ENCODE measurements around the gene YIPF7. TPM values are rescaled to one million over a fixed set of nuclear protein-coding genes. Genes with fewer than 3 reads are reported as not detected.
A peak's percentile ranks its signal among the peaks of the same experiment; 100 is the strongest.

Gene YIPF7
- polyA plus RNA-seq, 2 of the 4 experiments (the other 2 are of a cell fraction): not detected

DNA sequence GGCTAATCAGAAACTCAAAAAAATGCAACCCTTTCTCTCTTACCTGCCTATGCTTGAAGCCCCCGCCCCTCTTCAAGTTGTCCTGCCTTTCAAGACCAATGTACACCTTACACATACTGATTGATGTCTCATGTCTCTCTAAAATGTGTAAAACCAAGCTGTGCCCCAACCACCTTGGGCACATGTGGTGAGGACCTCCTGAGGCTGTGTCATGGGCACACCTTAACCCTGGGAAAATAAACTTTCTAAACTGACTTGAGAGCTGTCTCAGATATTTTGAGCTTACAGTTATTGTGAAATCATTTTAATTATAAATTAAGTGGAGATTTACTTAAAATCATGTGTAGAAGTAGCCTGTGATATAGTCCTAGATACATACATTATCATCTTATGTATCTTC lies 49.0 kb upstream of the YIPF7 start:
- no peak for FAIRE-seq
- WGBS (ENCODE audit: missing lambda C conversion rate): 91% methylated on average over 1 of the region's 1 CpG

DNA sequence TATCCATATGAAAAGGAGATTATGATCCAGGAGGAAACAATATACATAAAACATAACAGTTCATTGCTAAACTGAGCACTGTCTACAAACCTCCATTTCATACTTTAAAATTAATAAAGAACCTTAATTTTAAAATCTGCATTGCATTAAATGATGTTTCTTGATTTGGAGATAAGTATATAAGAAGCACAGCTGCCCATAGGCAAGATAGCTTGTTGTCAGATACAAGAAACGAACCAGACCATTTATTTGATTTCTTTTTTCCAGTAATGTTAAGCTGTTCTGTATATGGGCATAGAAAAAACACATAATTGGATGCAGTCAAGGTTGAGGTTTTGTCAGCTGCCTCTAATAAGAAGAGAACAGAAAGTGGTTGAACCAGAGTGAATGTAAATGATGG lies 33.2 kb upstream of the YIPF7 start:
- no peak for TF ChIP-seq RNF2 (IDR thresholded peaks at IDR 0.05; ENCODE audit: borderline replicate concordance, low read depth)
- TF ChIP-seq BHLHE40 (IDR thresholded peaks at IDR 0.05; ENCODE audit: low read depth, low read length): no peak
- no peak for TF ChIP-seq HOXB5 (CRISPR knock-in tag; IDR thresholded peaks at IDR 0.05)
- TF ChIP-seq PHF8 (IDR thresholded peaks at IDR 0.05; ENCODE audit: borderline replicate concordance, low read depth): no peak
- TF ChIP-seq NR3C1 (IDR thresholded peaks at IDR 0.05): no peak
- no peak for TF ChIP-seq NPAS2 (CRISPR knock-in tag; IDR thresholded peaks at IDR 0.05; ENCODE audit: borderline replicate concordance)
- DNase-seq (ENCODE audit: low read depth in 1 of 2, low spot score in 1 of 2) (no peak), ATAC-seq (no peak), FAIRE-seq (no peak)
- ChIA-PET CTCF (no interaction called here), POLR2A (no interaction called here)
- no peak overlapping the region for H3K4me3 ChIP-seq
- no peak overlapping the region for H3K4me2 ChIP-seq
- no peak overlapping the region for H3K27ac ChIP-seq
- no peaks in the 10 kb centered on the region for H3K9me3 ChIP-seq
- peaks cover 15% of the 10 kb centered on the region for H3K4me1 ChIP-seq
- WGBS (ENCODE audit: missing lambda C conversion rate): 88% methylated on average over 1 of the region's 1 CpG

More for the DNA sequence above, 49.0 kb upstream of the YIPF7 start:
- H3K9me3 ChIP-seq: no peaks in the 10 kb centered on the region
- ChIA-PET CTCF (no interaction called here), POLR2A (no interaction called here)
- H3K4me3 ChIP-seq: no peak overlapping the region
- no peak overlapping the region for H3K27ac ChIP-seq
- H3K4me1 ChIP-seq: no peaks in the 10 kb centered on the region
- no peak overlapping the region for H3K4me2 ChIP-seq
- no peak for DNase-seq (ENCODE audit: low read depth in 1 of 2, low spot score in 1 of 2)
- TF ChIP-seq NR3C1 (IDR thresholded peaks at IDR 0.05) (no peak), HOXB5 (CRISPR knock-in tag; IDR thresholded peaks at IDR 0.05) (no peak), ZFP36 (IDR thresholded peaks at IDR 0.05; ENCODE audit: borderline replicate concordance, partially characterized antibody) (no peak), CBX8 (IDR thresholded peaks at IDR 0.05) (no peak), TFCP2L1 (CRISPR knock-in tag; IDR thresholded peaks at IDR 0.05) (no peak), RFX5 (IDR thresholded peaks at IDR 0.05) (no peak), SMC3 (IDR thresholded peaks at IDR 0.05) (no peak), MYC (IDR thresholded peaks at IDR 0.05; ENCODE audit: borderline replicate concordance, low read length) (no peak)
- TF ChIP-seq, protein P1, sequence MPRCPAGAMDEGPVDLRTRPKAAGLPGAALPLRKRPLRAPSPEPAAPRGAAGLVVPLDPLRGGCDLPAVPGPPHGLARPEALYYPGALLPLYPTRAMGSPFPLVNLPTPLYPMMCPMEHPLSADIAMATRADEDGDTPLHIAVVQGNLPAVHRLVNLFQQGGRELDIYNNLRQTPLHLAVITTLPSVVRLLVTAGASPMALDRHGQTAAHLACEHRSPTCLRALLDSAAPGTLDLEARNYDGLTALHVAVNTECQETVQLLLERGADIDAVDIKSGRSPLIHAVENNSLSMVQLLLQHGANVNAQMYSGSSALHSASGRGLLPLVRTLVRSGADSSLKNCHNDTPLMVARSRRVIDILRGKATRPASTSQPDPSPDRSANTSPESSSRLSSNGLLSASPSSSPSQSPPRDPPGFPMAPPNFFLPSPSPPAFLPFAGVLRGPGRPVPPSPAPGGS (IDR thresholded peaks at IDR 0.05): no peak
- TF ChIP-seq, protein P2, sequence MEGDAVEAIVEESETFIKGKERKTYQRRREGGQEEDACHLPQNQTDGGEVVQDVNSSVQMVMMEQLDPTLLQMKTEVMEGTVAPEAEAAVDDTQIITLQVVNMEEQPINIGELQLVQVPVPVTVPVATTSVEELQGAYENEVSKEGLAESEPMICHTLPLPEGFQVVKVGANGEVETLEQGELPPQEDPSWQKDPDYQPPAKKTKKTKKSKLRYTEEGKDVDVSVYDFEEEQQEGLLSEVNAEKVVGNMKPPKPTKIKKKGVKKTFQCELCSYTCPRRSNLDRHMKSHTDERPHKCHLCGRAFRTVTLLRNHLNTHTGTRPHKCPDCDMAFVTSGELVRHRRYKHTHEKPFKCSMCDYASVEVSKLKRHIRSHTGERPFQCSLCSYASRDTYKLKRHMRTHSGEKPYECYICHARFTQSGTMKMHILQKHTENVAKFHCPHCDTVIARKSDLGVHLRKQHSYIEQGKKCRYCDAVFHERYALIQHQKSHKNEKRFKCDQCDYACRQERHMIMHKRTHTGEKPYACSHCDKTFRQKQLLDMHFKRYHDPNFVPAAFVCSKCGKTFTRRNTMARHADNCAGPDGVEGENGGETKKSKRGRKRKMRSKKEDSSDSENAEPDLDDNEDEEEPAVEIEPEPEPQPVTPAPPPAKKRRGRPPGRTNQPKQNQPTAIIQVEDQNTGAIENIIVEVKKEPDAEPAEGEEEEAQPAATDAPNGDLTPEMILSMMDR (IDR thresholded peaks at IDR 0.05): no peak
- TF ChIP-seq, protein P3, sequence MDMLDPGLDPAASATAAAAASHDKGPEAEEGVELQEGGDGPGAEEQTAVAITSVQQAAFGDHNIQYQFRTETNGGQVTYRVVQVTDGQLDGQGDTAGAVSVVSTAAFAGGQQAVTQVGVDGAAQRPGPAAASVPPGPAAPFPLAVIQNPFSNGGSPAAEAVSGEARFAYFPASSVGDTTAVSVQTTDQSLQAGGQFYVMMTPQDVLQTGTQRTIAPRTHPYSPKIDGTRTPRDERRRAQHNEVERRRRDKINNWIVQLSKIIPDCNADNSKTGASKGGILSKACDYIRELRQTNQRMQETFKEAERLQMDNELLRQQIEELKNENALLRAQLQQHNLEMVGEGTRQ (IDR thresholded peaks at IDR 0.05): no peak
- ATAC-seq: no peak

DNA sequence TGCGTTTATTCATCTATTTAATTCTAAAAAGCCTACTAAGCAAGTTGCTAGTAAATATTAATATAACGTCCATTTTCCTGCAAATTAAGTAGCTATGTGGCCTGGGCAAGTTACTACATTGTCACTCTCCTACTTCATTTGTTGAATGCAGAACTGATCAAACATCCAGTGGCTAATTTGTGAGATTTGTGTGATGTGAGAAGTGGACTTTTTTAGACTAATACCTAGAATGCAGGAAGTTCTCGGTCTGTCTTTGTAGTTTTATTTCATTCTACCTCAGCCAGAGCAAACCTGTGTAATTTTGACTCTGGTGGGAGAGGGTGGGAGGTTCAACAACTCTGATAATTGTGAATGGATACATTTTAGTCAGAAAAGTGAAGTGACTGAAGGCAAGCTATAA lies 27.6 kb upstream of the YIPF7 start:
- Histone ChIP-seq H3K4me1 (peaks cover 15% of the 10 kb centered on the region), H3K4me2 (peak overlapping the region; percentile 85), H3K27ac (peak overlapping the region; percentile 92 to 95), H3K4me3 (peak overlapping the region; percentile 61), H3K9me3 (no peaks in the 10 kb centered on the region)
- ChIA-PET POLR2A (no interaction called here), CTCF (no interaction called here)
- DNase-seq (ENCODE audit: low read depth in 1 of 2, low spot score in 1 of 2): no peak
- 0% methylated on average over 3 of the region's 3 CpGs for WGBS (ENCODE audit: missing lambda C conversion rate)
- ATAC-seq: no peak
- FAIRE-seq: no peak
- TF ChIP-seq RARB (CRISPR knock-in tag; IDR thresholded peaks at IDR 0.05): no peak
- TF ChIP-seq CEBPB (IDR thresholded peaks at IDR 0.05): no peak
- TF ChIP-seq TFCP2L1 (CRISPR knock-in tag; IDR thresholded peaks at IDR 0.05): no peak
- TF ChIP-seq, protein P4, sequence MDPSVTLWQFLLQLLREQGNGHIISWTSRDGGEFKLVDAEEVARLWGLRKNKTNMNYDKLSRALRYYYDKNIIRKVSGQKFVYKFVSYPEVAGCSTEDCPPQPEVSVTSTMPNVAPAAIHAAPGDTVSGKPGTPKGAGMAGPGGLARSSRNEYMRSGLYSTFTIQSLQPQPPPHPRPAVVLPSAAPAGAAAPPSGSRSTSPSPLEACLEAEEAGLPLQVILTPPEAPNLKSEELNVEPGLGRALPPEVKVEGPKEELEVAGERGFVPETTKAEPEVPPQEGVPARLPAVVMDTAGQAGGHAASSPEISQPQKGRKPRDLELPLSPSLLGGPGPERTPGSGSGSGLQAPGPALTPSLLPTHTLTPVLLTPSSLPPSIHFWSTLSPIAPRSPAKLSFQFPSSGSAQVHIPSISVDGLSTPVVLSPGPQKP (IDR thresholded peaks at IDR 0.05; ENCODE audit: low read depth, low read length): no peak
- TF ChIP-seq, protein P5, sequence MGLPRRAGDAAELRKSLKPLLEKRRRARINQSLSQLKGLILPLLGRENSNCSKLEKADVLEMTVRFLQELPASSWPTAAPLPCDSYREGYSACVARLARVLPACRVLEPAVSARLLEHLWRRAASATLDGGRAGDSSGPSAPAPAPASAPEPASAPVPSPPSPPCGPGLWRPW (IDR thresholded peaks at IDR 0.05): no peak
- TF ChIP-seq POLR2AphosphoS2 (conservative IDR thresholded peaks at IDR 0.05; ENCODE audit: low read length): no peak
- TF ChIP-seq MAFK (IDR thresholded peaks at IDR 0.05; ENCODE audit: partially characterized antibody): no peak
- TF ChIP-seq, protein P6, sequence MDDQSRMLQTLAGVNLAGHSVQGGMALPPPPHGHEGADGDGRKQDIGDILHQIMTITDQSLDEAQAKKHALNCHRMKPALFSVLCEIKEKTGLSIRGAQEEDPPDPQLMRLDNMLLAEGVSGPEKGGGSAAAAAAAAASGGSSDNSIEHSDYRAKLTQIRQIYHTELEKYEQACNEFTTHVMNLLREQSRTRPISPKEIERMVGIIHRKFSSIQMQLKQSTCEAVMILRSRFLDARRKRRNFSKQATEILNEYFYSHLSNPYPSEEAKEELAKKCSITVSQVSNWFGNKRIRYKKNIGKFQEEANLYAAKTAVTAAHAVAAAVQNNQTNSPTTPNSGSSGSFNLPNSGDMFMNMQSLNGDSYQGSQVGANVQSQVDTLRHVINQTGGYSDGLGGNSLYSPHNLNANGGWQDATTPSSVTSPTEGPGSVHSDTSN (IDR thresholded peaks at IDR 0.05): no peak
- no peak for TF ChIP-seq RNF2 (IDR thresholded peaks at IDR 0.05; ENCODE audit: borderline replicate concordance, low read depth)
- no peak for TF ChIP-seq MAZ (IDR thresholded peaks at IDR 0.05; ENCODE audit: borderline replicate concordance, low read depth, low read length)
- no peak for TF ChIP-seq SREBF2 (IDR thresholded peaks at IDR 0.05)
- TF ChIP-seq HOXB5 (CRISPR knock-in tag; IDR thresholded peaks at IDR 0.05): no peak
- no peak for TF ChIP-seq HOXB13 (CRISPR knock-in tag; IDR thresholded peaks at IDR 0.05; ENCODE audit: low read depth)
- TF ChIP-seq KDM1A (IDR thresholded peaks at IDR 0.05; ENCODE audit: low read depth): no peak
- TF ChIP-seq, protein P7, sequence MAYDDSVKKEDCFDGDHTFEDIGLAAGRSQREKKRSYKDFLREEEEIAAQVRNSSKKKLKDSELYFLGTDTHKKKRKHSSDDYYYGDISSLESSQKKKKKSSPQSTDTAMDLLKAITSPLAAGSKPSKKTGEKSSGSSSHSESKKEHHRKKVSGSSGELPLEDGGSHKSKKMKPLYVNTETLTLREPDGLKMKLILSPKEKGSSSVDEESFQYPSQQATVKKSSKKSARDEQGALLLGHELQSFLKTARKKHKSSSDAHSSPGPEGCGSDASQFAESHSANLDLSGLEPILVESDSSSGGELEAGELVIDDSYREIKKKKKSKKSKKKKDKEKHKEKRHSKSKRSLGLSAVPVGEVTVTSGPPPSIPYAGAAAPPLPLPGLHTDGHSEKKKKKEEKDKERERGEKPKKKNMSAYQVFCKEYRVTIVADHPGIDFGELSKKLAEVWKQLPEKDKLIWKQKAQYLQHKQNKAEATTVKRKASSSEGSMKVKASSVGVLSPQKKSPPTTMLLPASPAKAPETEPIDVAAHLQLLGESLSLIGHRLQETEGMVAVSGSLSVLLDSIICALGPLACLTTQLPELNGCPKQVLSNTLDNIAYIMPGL (CRISPR knock-in tag; IDR thresholded peaks at IDR 0.05; ENCODE audit: borderline replicate concordance): no peak
- no peak for TF ChIP-seq SMC3 (IDR thresholded peaks at IDR 0.05)
